ENCODE measurements around the gene ATP6V1F.

Gene ATP6V1F

GRCh38 chr7:128915271-128915819 lies 52.7 kb downstream of the ATP6V1F start:
- DNase-seq (ENCODE audit: low read depth in 1 of 2, low spot score in 1 of 2), result no peak
